NCI-H526 treated with DMSO at 0.1 percent for 48 hours (cell line): ENCODE results near the gene ADAMTS7.
"Not testable (repeated sequence)": the region's sequence is repeated elsewhere in the genome, so short reads cannot be mapped to it uniquely, and the experiment has no call there.

Experiments
- DNase-seq: peaks from one replicate; lab custom pipeline; 2025; lab: John Stamatoyannopoulos, UW

ADAMTS7 gene

DNA sequence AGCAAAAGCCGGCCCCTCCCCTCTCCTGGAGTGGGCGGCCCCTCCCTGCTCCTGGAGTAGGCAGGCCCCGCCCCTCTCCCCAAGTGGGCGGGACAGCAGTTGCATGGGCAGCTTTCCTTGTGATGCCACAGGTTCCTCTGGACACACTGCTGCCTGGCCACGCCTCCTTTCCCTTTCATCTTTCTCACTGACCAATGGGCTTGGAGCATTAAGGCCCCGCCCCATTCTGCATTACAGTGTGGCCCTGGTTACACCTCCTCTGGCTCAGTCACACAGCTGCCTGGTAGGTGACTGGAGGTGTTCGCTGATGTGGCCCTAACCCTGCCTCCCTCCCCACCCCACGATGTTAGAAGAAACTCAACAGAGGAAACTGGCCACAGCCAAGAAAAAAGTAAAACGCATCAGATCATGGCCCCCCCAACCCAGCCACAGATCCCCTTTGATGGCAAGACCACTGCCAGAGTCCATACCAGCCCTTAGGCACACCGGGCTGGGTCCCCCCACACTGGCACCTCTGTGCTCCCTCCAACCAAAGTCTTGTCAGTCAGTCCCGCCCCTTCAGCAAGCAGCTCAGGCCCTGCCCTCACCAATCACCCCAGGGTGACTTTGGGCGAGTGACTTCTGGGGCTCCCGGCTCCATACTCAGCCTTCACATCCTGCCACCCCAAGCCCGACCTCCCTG is 84.3 kb downstream of the ADAMTS7 start:
- DNase-seq, result no peak

DNA sequence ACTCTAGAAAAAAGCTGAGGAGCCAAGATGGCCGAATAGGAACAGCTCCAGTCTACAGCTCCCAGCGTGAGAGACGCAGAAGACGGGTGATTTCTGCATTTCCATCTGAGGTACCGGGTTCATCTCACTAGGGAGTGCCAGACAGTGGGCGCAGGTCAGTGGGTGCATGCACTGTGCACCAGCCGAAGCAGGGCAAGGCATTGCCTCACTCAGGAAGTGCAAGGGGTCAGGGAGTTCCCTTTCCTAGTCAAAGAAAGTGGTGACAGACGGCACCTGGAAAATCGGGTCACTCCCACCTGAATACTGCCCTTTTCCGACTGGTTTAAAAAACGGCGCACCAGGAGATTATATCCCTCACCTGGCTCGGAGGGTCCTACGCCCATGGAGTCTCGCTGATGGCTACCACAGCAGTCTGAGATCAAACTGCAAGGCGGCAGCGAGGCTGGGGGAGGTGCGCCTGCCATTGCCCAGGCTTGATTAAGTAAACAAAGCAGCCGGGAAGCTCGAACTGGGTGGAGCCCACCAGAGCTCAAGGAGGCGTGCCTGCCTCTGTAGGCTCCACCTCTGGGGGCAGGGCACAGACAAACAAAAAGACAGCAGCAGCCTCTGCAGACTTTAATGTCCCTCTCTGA is 91.3 kb downstream of the ADAMTS7 start:
- DNase-seq, result not testable (repeated sequence)

DNA sequence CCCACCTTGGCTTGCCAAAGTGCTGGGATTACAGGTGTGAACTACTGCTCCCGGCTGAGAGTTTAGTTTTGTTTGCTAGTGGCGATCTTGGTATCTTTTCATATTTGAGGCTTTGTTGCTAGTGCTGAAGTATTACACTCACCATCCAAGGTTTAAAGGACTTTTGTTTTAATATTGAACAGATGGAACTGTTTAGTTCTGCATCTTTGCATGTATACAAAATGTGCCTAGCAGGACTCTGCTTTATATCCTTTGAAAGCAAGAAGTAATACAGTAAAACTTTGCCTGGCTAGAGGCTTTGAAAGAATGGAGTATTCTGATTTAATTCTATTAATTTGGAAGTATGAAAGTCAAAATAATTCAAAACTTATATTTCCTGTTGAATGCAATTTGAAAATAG is 92.4 kb downstream of the ADAMTS7 start:
- no peak for DNase-seq

DNA sequence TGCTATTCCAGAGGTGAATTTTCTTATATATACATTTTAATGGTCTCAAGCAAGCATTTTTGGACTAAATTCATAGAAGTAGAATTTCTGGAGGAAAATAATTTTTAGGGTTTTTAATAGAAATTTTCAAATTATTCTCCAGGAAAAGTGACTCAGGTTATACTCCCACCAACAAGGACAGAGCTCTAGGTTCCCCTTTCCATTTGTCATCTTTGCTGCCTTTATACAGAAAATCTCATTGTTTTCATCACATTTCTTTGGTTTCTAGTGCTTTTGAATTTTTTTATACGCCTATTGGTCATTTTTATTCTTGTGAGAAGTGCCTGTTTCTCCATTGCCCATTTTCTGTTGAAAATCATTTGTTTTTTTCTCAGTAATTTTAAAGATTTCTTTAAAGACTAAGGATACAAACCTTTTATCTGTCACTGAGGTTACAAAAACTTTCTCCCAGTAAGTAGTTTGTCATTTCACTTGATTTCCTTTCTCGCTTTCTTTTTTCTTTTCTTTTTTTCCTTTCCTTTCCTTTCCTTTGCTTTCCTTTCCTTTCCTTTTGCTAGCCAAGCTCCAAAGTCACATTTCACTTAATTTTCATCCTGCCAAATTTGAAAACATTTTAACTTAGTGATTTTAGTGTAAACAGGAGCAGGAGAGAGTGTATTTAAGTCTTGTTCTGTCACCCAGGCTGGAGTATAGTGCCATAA is 93.2 kb downstream of the ADAMTS7 start:
- no peak for DNase-seq

DNA sequence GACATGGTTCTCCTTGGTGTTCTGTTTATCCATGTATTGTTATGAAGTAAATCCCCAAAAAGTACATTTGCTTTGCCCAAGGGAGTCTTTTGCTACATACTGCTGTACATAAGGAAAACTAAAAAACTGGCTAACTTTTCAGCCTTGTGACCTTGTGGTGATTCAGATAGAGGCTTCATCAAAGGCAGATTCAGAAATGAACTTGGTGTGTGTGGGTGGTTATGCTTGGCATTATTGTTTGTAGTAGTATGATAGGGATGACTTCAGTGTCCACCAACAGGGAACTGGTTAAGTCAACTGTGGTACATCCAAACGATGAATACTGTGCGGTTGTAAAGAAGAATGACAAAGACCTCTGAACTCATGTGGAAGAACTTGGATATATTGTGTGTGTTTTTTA is 94.6 kb downstream of the ADAMTS7 start:
- no peak for DNase-seq

DNA sequence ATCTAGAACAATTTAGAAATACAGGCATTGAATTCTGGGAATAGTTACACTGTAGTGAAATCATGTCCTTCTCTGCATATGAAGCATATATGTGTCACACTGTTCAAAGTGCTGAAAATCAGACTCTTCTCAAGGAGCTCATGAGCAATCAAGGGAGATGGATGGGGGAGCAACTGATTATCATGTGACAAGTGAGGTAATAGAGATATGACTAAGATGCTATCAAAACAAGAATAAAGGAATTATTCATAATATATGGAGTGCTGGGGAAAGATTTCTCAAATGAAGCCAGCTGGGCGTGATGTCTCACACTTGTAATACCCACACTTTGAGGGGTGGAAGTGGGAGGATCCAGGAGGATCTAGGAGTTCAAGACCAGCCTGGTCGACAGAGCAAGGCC is 95.3 kb downstream of the ADAMTS7 start:
- DNase-seq, result no peak

DNA sequence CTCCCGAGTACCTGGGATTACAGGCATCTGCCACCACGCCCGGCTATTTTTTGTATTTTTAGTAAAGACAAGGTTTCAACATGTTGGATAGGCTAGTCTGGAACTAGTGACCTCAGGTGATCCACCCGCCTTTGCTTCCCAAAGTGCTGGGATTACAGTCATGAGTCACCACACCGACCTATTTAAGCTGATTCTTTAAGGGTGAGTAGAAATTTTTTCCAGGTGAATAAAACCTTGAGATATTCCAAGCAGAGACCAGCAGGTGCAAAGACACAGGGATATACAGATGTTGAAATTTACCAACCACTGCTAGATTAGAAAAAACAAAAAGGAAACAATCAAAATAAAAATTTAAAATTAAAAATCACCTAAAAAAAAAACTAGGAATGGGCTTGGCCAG is 95.8 kb downstream of the ADAMTS7 start:
- no peak for DNase-seq

DNA sequence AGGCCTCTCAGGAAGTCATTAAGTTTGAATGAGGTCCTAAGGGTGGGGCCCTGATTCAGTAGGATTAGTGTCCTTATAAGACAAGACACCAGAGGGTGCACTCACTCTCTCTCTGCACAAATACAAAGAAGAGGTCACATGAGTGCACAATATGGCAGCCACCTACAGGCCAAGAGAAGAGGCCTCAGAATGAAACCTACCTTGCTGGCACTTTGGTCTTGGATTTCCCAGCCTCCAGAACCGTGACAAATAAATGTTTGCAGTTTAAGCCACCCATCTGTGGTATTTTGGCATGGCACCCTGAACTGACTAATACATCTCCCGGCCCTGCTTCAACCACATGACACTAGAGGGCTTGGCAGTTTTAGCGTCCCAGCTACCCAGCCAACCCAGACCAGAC is 96.4 kb downstream of the ADAMTS7 start:
- DNase-seq, result no peak

DNA sequence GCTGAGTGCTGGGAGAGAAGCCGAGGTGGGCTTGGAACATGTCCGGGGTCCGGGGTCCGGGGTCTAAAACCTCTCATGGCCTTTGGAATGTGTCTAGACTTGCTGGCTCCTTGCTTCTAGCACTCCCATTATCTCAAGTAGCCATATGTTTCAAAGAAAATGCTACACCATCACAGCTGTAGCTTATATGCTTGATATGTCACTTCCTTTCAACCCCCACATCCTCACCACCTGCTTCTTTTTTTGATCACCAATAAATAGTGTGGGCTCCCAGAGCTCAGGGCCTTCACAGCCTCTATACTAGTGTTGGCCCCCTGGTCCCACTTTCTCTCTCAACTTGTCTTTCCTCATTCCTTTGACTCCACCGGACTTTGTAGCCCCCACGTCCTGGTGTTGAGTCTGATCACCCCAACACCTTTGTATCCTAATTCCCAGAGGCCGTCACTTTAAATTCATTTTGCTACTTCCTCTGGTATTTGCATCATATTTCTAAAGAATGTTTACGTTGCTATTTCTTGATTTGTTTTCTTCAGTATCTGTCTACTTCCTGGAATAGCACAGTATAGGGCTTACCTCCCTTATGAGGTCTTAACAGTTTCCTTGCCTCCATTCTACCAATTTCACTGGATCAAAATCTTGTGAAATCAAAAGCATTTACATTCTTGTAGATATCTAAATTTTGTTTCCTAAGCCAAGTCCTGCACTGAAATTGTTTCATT is 98.3 kb downstream of the ADAMTS7 start:
- no peak for DNase-seq

DNA sequence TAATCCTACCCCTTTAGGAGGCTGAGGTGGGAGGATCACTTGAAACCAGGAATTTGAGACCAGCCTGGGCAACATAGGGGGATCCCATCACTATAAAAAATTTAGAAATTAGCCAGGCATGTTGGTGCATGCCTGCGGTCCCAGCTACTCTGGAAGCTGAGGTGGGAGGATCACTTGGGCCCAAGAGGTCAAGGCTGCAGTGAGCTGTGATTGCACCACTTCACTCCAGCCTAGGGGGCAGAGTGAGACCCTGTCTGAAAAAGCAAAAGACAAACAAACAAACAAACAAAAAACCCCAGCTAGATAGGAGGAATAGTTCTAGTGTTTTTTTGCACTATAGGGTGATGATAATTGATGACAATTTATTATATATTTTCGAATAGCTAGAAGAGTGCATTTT is 99.6 kb downstream of the ADAMTS7 start:
- no peak for DNase-seq

DNA sequence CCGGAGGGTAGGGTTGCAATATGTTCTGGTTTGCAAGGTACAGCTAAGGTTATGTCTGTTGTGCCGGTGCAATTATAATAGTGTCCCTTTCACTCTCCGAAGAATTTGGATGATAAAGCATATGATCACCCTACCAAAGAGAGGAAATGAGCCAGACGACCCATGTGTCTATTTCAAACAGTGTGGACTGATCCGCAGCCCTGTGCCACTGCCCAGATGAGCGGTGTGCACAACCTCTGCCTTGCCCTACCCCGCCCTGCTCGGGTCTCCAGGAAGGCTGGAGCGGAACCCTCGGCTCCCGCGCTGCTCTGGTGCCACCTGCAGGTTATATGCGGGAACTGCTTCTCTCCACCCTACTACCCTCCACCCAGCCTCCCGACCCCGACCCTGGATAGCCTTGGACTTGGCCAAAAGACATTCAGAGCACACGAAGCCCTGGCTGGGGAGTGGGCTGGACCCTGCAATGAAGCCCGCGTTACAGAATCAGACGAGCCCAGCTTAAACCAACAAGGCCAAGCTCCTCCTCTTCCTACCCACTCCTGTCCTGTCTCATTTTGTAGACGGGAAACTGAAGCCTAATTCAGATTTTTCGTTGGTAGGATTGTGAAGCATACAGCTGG is 101.9 kb downstream of the ADAMTS7 start:
- DNase-seq, result peak; percentile 14
